GM23248 (cell line): Measurements from ENCODE around the gene DSTN.

Experiments used
- EZH2 ChIP-seq: fragments of 200-600 bp; sonication (generic); IDR thresholded peaks from 2 replicates; pipeline ENCODE4 v1.6.1; 2018; ENCODE audit warnings: antibody characterized with exemption, mild to moderate bottlenecking; ENCODE audit not compliant: insufficient read depth, poor library complexity, severe bottlenecking
- EZH2phosphoT487 ChIP-seq: fragments of 200-600 bp; sonication (generic); IDR thresholded peaks from 2 replicates; pipeline ENCODE4 v1.6.1; 2018; ENCODE audit warnings: antibody characterized with exemption, moderate library complexity, mild to moderate bottlenecking, low read depth; ENCODE audit not compliant: insufficient read depth

- TF ChIP-seq EZH2 (no peak), EZH2phosphoT487 (no peak)
Measured at GRCh38 chr20:17536944-17537444, 32.9 kb upstream of the DSTN start.
